SK-N-SH (cell line): ENCODE results near the gene GADL1.
A peak's percentile ranks its signal among the peaks of the same experiment; 100 is the strongest.

Experiments
- IRF3 ChIP-seq: fragments of 150-350 bp; IDR thresholded peaks from 2 replicates; pipeline ENCODE4 v1.6.1; 2016; ENCODE audit warnings: mild to moderate bottlenecking, low read depth, low read length
- NFIC ChIP-seq: IDR thresholded peaks from 2 replicates; pipeline ENCODE4 v1.4.0; 2012; ENCODE audit warnings: borderline replicate concordance
- POLR2AphosphoS5 ChIP-seq: IDR thresholded peaks from 2 replicates; pipeline ENCODE4 v1.6.1; 2012; ENCODE audit warnings: low read depth, low read length
- RCOR1 ChIP-seq: fragments of 150-350 bp; IDR thresholded peaks from 2 replicates; pipeline ENCODE4 v1.6.1; 2017; ENCODE audit warnings: antibody characterized with exemption, low read length
- RFX5 ChIP-seq: IDR thresholded peaks from 2 replicates; pipeline ENCODE4 v1.6.1; 2012; ENCODE audit warnings: mild to moderate bottlenecking, improper control_type of control experiment, low read length
- TEAD4 ChIP-seq: IDR thresholded peaks from 2 replicates; pipeline ENCODE4 v1.4.0; 2012; ENCODE audit warnings: mild to moderate bottlenecking, borderline replicate concordance; ENCODE audit not compliant: insufficient read depth
- ZBTB33 ChIP-seq: IDR thresholded peaks from 2 replicates; pipeline ENCODE4 v1.4.0; 2012; ENCODE audit warnings: low read depth, borderline replicate concordance
- TF ChIP-seq, protein P1 (sequence below): fragments of 200-600 bp; sonication (generic); IDR thresholded peaks from 2 replicates; pipeline ENCODE4 v1.6.1; 2017; ENCODE audit warnings: antibody characterized with exemption, mild to moderate bottlenecking, moderate library complexity
- TF ChIP-seq, protein P2 (sequence below): IDR thresholded peaks from 2 replicates; pipeline ENCODE4 v1.4.0; 2012; ENCODE audit warnings: low read depth
- TF ChIP-seq, protein P3 (sequence below): fragments of 150-350 bp; IDR thresholded peaks from 2 replicates; pipeline ENCODE4 v1.6.1; 2017; ENCODE audit warnings: antibody characterized with exemption, low read length, low read depth, borderline replicate concordance

GRCh38 chr3:30934208-30934550, 39.7 kb upstream of the GADL1 start:
- TF ChIP-seq, protein P1, sequence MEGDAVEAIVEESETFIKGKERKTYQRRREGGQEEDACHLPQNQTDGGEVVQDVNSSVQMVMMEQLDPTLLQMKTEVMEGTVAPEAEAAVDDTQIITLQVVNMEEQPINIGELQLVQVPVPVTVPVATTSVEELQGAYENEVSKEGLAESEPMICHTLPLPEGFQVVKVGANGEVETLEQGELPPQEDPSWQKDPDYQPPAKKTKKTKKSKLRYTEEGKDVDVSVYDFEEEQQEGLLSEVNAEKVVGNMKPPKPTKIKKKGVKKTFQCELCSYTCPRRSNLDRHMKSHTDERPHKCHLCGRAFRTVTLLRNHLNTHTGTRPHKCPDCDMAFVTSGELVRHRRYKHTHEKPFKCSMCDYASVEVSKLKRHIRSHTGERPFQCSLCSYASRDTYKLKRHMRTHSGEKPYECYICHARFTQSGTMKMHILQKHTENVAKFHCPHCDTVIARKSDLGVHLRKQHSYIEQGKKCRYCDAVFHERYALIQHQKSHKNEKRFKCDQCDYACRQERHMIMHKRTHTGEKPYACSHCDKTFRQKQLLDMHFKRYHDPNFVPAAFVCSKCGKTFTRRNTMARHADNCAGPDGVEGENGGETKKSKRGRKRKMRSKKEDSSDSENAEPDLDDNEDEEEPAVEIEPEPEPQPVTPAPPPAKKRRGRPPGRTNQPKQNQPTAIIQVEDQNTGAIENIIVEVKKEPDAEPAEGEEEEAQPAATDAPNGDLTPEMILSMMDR: peak; percentile 47
- no peak for TF ChIP-seq RFX5
- TF ChIP-seq, protein P2, sequence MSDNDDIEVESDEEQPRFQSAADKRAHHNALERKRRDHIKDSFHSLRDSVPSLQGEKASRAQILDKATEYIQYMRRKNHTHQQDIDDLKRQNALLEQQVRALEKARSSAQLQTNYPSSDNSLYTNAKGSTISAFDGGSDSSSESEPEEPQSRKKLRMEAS: no peak
- no peak for TF ChIP-seq POLR2AphosphoS5
- no peak for TF ChIP-seq ZBTB33
- TF ChIP-seq, protein P3, sequence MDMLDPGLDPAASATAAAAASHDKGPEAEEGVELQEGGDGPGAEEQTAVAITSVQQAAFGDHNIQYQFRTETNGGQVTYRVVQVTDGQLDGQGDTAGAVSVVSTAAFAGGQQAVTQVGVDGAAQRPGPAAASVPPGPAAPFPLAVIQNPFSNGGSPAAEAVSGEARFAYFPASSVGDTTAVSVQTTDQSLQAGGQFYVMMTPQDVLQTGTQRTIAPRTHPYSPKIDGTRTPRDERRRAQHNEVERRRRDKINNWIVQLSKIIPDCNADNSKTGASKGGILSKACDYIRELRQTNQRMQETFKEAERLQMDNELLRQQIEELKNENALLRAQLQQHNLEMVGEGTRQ: no peak
- TF ChIP-seq TEAD4: no peak
- no peak for TF ChIP-seq RCOR1
- no peak for TF ChIP-seq NFIC
- no peak for TF ChIP-seq IRF3
